Left renal cortex interstitium (tissue), 4 donors: ENCODE results near the gene ABCB11. TPM values are rescaled to one million over a fixed set of nuclear protein-coding genes. Genes with fewer than 3 reads are reported as not detected.
"Not testable (repeated sequence)": the region's sequence is repeated elsewhere in the genome, so short reads cannot be mapped to it uniquely, and the experiment has no call there.

Source experiments
- DNase-seq, 4 donors: peaks; one replicate each; pipeline ENCODE4 v3.0.0-alpha.2; 2013; ENCODE audit warnings: low read depth in 4 of 4, low spot score in 2 of 4, missing footprints in 1 of 4
- polyA plus RNA-seq, 4 donors: library from polyadenylated mRNA; unstranded; fragments of 120-200 nt; gene quantifications; one replicate each; pipeline ENCODE4 v1.2.1, GENCODE V29; 2013; ENCODE audit not compliant: insufficient read length in 4 of 4

ABCB11 gene
- polyA plus RNA-seq, 4 donors = 0.07 to 0.27 (median 0.13) TPM

DNA sequence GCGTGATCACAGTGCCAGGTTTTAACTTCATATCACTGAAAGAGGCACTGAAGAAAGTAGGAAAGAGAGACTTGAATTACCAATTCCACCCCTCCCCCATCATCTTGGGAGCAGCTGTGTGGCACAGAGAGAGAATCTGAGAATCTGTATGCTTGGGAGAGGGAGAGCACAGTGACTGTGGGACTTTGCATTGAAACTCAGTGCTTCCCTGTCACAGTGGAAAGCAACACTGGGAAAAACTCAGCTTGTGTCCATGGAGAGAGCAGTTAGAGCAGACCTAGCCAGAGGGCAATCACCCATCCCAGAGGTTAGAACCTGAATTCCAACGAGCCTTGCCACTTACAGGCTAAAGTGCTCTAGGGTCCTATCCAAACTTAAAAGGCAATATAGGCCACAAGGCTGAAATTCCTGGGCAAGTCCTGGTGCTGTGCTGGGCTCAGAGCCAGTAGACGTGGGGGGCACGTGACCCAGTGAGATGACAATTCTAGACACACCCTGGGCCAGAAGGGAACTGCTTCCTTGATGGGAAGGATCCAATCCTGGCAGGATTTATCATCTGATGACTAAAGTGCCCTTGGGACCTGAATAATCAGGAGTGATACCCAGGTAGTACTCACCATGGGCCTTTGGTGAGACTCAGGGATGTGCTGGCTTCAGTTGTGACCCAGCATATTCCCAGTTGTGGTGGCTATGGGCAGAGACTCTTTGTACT is 15.5 kb upstream of the ABCB11 start:
- no peak for DNase-seq

GRCh38 chr2:169042856-169043255 is 11.7 kb upstream of the ABCB11 start:
- DNase-seq = no peak

DNA sequence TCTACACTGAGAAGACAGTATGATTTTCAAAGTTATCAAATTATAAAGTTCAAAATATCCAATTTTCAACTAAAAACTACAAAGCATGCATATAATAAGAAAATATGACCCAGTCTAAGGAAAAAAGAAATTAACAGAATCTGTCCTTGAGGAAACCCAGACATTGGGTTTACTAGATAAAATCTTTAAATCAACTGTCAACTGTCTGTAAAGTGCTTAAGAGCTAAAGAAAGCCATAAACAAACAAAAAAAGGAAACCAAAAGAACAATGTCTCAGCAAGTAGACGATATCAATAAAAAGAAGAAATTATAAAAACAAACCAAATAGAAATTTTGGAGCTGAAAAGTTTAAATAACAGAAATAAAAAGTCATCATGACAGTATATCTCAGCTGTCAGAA is 10.5 kb upstream of the ABCB11 start:
- no peak for DNase-seq

DNA sequence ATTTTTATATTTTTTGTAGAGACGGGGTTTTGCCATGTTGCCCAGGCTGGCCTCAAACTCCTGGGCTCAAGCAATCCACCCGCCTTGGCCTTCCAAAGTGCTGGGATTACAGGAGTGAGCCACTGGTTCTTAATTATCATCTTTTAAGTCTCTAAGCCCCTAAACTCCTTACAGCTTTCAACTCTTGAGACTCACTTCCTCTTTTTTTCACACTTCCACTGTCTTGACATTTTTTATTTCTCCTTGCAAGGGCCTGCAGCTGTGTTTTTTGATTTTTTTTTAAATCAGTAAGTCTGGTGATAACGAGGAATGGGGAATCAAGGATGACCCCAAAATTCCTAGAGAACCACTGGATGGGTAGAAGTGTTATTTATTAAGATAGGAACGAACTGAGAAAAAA is 8.6 kb upstream of the ABCB11 start:
- no peak for DNase-seq

DNA sequence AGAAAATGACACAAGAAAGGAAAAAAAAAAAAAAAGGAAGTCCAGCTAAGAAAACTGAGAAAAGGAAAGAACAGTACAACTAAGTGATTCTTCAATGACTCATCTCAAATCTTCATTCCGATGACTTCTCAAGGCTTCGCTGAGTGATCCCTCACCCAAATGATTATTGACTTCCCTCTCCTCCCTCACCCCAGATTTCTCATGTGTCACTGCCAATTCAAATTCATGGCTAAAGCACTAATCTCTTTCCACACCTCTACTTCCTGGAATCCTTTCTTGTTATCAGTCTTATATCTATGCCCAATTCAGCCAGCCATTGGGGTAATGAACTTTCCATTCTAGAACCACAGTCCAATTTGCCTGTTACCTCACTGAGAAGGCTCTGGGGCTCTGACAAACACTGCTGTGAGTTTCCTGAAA is 7.2 kb upstream of the ABCB11 start:
- no peak for DNase-seq

- DNase-seq = no peak
Observed at GRCh38 chr2:169036736-169037440, 5.8 kb upstream of the ABCB11 start.

- no peak for DNase-seq
Observed at GRCh38 chr2:169035887-169036286, 4.8 kb upstream of the ABCB11 start.

DNA sequence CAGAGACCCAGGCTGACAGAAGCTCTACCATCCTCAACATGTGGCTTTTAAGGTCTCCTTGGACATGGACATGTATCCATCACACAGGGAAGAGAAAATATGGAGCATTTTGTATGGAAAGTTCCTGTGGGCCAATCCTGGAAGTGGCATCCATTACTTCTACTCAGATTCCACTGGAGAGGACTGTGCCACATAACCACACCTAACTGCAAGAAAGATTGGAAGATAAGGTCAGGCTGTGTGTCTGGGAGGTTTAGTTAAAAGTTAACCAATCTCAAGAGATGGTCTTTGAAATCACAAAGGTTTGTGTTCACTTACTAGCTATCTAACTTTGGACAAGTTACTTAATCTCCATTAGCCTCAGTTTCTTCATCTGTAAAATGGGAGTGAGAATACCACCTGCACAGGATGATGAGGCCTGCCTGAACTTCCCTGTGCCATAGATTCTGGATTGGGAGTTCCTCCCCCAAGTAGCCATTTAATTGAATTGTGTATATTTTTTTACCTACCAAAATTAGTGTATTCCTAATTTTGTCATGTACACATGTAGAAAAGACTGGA is 3.9 kb upstream of the ABCB11 start:
- no peak for DNase-seq

GRCh38 chr2:169034256-169034655 is 3.1 kb upstream of the ABCB11 start:
- no peak for DNase-seq

GRCh38 chr2:169029341-169029740 is 1.8 kb downstream of the ABCB11 start:
- no peak for DNase-seq

DNA sequence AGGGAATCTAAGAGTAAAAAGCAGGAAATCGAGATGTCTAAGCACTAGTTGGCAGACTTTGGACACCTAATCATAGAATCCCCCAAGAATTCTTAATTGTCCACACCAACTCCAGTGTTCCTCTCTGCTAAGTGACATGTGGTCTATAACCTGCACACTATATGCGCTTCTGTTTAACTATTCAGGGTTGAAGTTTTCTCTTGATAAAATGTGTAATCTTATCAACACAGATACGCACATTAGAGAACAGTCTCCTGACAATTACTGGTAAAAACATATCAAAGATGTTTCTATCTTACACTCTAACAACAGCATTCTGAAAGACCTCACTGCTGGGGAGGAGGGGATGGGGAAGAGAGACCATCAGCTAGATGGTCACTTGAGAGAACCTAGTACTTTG is 3.9 kb downstream of the ABCB11 start:
- DNase-seq = no peak

GRCh38 chr2:169026056-169026455 is 5.1 kb downstream of the ABCB11 start:
- no peak for DNase-seq

- DNase-seq = no peak
Observed at GRCh38 chr2:169023161-169023560, 8.0 kb downstream of the ABCB11 start.

DNA sequence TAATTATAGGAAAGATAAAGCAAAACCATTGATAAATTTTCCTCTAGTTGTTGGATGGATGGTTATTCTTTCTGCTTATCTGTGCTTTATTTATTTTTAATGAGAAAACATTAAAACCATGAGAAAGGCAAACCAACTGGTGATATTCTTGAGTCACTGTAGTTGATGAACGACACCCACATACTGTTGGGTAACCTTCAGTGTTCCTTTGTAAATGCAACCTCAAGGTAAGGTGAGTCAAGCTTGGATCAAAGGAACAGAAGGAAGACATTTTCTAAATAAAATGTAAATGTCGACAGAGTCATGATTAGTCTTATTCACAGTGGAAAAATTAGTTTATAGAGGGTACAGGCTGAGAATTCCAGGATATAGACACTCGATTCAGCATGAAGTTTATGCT is 12.7 kb downstream of the ABCB11 start:
- DNase-seq = no peak

GRCh38 chr2:169015943-169016342 is 15.2 kb downstream of the ABCB11 start:
- no peak for DNase-seq

GRCh38 chr2:169014780-169015179 is 16.3 kb downstream of the ABCB11 start:
- DNase-seq = no peak

- no peak for DNase-seq
Observed at GRCh38 chr2:169013628-169014026, 17.5 kb downstream of the ABCB11 start.

DNA sequence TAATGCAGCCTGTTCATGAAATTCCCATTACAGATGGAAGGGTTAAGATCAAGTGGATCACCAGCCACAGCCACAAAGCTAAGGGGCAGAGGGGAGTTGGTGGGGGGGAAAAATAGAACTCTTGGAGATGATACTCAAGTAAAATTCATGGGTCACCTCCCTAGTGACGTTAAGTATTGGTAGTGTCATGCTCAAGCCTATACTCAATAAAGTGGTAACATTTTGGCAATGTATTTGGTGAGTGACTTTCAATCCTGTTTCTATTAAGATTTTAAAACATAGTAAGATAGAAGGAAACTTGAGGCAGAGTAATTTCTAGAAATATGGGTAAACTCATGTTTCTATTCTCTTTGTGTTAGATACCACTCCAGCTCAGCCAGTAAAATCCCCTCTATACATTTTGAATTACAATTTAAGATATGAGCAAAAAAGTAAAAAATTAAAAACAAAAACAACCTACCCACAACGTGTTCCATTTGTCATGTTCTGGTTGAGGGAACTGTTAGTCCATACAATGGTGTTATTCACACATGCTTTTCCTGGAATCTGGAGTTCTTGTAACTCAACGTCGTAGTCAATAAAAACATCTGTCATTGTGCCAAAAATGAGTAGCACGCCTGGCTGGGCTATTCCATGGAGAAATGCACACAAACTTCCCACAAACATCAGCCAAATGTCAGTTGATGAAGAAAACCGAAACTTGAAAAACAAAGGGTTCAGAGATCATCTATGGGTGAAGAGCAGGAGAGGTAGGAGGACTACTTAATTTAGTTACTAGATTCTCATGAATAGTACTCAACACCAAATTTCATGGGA is 18.1 kb downstream of the ABCB11 start:
- DNase-seq = no peak

DNA sequence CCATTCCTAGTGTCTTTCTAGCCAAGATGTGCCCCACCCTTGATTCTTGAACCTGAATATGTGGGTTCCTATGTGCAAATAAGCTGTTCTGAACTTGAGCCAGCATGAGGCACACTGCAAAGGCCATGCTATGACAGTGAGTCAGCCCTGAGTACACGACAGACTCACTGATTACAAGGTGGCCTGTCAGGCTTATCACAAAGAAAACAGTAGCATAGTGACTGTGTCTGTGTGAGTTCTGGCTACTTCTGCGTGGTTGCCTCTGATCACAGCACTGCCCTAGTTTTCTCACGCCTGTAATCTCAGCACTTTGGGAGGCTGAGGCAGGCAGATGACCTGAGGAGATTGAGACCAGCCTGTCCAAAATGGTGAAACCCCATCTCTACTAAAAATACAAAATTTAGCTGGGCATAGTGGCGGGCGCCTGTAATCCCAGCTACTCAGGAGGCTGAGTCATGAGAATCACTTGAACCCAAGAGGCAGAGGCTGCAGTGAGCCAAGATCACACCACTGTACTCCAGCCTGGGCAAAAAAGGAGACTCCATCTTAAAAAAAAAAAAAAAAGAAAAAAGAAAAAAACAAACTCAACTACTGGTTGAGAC is 18.8 kb downstream of the ABCB11 start:
- DNase-seq = not testable (repeated sequence)

GRCh38 chr2:169011698-169012097 is 19.4 kb downstream of the ABCB11 start:
- no peak for DNase-seq
